ENCODE results near the gene ABITRAM.
"Not testable (repeated sequence)": the region's sequence is repeated elsewhere in the genome, so short reads cannot be mapped to it uniquely, and the experiment has no call there.

ABITRAM gene, protein sequence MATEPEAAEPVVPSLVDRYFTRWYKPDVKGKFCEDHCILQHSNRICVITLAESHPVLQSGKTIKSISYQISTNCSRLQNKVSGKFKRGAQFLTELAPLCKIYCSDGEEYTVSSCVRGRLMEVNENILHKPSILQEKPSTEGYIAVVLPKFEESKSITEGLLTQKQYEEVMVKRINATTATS

GRCh38 chr9:108934323-108934893 is at the start of gene ABITRAM:
Gene ABITRAM, plus strand, starts transcription at chr9:108934400. Its CDS starts 87 bp downstream, at chr9:108934487.
- DNase-seq, result peak; percentile 69 to 80

- no peak for DNase-seq
Observed at GRCh38 chr9:108884701-108885100, 49.5 kb upstream of the ABITRAM start.

DNA sequence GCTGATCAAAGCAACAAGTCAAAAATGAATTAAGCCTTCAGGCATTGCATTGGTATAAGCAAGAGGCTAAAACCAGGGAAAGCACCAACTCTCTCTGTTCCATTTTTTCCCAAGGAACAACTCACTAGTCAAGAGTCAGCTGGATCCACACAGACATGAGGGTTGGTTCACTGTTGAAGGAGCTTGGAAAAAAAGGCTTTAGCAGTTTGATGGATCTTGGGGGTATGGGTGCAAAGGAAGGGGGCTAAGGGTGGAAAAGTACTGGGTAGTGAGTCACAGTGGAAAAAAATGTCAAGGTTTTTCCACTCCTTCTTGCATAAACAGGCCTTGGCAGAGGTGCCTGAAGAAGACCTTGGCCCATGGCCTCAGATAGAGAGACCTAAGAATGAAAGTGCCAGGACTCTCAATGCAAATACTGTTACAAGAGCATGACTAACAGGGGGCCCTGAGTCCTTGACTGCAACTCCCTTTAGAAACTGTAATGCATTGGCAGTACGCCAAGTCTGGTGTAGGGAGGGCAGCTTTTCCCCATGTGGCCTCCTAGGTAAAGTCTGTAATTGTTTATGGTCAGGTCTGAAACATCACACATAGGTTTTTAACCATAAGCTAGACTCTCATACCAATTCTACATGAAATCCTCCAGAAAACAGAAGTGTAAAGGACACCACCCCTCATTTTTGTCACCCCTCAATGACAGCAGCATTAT is 48.4 kb upstream of the ABITRAM start:
- peak; percentile 3 to 17 for DNase-seq

GRCh38 chr9:108886594-108887271 is 47.5 kb upstream of the ABITRAM start:
- not testable (repeated sequence) for DNase-seq

- no peak for DNase-seq
Observed at GRCh38 chr9:108889649-108890067, 44.5 kb upstream of the ABITRAM start.

DNA sequence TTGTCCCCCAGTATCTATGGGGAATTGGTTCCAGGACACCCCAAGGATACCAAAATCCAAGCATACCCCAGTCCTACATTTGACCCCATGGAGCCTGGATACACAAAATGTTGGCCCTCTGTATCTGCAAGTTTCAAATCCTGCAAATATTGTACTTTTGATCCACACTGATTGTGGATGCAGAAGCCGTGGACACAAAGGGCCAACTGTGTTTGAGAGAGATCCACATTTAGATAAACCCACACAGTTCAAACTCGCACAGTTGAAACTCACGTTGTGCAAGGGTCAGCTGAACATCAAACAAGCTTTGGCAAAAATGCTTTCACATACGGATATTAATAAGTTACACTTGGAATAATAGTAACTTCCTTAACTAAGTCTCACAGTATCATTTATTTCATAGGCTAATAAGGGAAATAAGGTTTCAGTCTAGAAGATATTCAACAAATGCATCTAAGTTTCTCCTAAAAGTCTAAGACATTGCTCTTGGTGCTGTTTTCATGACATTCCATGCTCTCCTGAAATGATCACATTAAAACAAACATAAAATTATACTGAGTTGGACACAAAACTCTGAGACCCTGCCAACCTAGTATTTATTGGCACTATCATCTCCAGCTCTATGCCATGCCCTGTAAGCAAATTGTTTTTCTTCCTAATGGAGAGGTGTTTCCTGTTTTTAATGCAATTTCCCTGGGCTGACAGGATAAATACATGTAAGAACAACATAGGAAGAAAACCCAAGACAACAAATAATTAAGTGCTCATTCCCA is 39.8 kb upstream of the ABITRAM start:
- no peak for DNase-seq

DNA sequence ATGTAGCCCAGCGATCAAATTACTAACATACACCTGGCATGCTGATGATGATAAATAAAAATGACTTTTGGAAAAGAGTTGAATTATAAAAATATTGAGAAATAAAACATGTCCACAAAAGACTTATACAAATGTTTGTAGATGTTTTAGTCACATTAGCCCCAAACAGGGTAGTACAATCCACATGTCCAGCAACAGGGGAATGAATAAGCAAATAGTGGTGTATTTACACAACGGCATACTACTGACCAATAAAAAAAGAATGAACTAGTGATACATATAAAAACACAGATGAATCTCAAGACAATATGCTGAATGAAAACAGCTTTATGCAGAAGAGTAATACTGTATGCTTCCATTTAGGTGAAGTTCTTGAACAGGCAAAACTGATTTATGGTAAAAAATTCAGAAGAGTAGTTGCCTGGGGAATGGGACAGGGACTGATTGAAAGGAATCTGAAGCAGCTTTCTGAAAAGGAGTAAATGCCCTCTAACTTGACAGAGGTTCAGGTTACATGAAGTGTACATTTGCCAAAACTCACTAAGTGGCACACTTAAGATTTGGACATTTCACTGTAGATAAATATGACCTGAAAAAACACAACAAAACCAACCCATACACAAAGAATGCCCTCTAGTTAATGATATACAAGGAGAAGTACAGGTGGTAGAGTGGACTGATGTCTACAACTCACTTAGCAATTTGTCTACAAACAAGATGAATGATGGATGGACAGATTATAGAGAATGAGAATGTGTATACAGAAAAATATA is 36.7 kb upstream of the ABITRAM start:
- DNase-seq, result no peak

GRCh38 chr9:108899023-108899695 is 35.0 kb upstream of the ABITRAM start:
- not testable (repeated sequence) for DNase-seq

DNA sequence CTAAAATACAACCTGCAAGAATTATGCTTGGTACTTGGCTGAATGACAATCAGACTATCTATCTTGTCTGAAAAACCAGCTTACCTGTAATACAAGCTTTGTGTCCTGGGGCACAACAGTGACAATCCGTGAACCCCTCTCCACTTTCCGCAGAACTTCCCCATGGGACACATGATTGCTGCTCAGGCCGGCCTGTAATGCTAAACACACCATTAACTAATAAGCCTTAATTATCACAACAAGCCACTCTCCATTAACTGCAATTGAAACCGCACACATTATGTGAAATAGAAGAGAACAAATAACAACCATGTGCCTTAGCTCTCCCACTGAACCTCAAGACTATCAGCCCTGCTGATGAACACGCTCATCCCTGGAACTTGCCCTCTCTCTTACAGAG is 34.0 kb upstream of the ABITRAM start:
- DNase-seq, result no peak

DNA sequence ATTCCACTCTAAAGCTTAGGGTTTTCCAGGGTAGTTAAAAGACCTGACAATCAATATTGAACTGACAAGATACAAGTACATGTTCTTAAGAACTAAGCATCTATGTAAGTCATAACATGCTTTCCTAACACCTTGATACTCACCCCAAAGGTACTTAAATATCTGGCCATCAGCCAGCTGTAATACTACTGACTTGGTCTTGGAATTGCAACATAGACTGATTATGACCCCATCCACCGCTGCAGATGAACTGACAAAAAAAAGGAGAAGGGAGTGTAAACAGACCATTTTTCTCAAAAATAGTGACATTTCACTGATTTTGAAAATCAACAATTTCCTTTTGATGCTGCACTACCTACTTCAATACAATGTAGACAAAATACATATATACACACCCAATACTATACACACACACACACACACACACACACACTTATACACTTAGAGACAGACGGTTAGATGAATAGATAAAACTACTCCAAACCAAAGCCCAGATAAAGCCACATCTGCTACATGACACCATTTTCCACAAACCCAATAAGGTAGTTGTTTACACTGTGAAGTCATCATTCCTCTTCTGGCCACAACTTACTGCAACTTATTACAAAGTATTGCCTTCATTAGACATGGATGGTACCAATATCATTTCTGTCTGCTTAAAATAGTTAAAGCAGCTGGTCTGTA is 30.6 kb upstream of the ABITRAM start:
- no peak for DNase-seq

- DNase-seq, result no peak
Observed at GRCh38 chr9:108904161-108904560, 30.0 kb upstream of the ABITRAM start.

GRCh38 chr9:108905494-108905893 is 28.7 kb upstream of the ABITRAM start:
- DNase-seq, result no peak

GRCh38 chr9:108910402-108910801 is 23.8 kb upstream of the ABITRAM start:
- DNase-seq, result no peak

DNA sequence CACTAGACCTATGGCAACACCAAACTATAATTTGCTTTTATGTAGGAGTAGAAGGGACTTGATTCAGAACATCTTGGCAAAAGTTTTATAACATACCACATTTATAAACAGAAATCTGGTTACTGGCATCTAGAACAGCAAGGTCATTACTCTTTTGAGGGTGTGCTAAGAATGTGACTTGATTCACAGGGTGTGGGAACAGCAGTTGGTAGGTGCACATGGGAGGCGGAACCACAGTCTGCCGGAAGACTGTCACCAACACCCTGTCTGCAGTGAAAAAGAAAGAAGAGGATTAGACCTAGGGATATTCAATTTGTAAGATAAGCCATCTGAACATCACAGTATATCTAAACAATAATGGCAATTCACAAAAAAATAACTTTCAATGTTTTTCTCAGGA is 23.3 kb upstream of the ABITRAM start:
- no peak for DNase-seq

- no peak for DNase-seq
Observed at GRCh38 chr9:108911820-108912219, 22.4 kb upstream of the ABITRAM start.

GRCh38 chr9:108913391-108913790 is 20.8 kb upstream of the ABITRAM start:
- no peak for DNase-seq

- no peak for DNase-seq
Observed at GRCh38 chr9:108919517-108919916, 14.7 kb upstream of the ABITRAM start.

DNA sequence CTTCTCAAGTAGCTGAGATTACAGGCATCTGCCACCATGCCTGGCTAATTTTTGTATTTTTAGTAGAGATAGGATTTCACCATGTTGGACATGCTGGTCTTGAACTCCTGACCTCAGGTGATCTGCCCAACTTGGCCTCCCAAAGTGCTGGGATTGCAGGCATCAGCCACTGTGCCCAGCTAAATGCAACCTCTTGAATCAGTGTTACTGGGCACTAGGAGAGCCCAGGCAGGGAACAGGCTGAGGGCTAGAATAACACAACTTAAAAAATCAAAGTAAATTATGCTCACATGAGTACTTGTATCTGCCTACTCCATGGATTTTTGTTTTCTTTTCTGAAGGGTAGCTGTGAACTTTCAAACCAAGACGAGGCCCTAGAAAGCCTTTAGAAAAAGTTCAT is 13.8 kb upstream of the ABITRAM start:
- DNase-seq, result not testable (repeated sequence)

DNA sequence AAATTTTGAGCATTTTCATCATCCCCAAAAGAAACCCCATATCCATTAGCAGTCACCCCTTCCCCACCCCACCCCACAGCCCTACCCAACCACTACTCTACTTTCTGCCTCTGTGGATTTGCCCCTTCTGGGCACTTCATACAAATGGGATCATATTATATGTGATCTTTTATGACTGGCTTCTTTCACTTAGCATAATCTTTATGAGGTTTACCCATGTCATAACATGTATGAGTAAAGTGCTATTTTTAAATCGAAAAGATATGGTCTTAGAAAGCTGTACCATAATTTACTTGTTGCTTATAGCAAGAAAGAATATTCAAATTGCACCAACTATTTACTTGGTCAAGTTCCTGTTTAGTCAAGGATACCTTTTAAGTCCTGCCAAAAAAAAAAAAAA is 13.0 kb upstream of the ABITRAM start:
- no peak for DNase-seq

- no peak for DNase-seq
Observed at GRCh38 chr9:108924466-108924865, 9.7 kb upstream of the ABITRAM start.

- DNase-seq, result no peak
Observed at GRCh38 chr9:108928386-108928785, 5.8 kb upstream of the ABITRAM start.

Data from activated CD4-positive, alpha-beta T cell treated with anti-CD3 and anti-CD28 coated beads for 4 hours (primary cell).